Superior temporal gyrus (tissue), 1 donor: ENCODE measurements around the gene CAMK2B.

Source experiments
- DNase-seq: peaks from one replicate; pipeline ENCODE4 v3.0.0-alpha.2; 2016; ENCODE audit errors: extremely low spot score

CAMK2B gene

GRCh38 chr7:44257618-44258422 is 67.6 kb downstream of the CAMK2B start:
- DNase-seq = peak; percentile 70

GRCh38 chr7:44257213-44257612 is 68.2 kb downstream of the CAMK2B start:
- DNase-seq = no peak

- no peak for DNase-seq
Measured at GRCh38 chr7:44256459-44256858, 68.9 kb downstream of the CAMK2B start.

DNA sequence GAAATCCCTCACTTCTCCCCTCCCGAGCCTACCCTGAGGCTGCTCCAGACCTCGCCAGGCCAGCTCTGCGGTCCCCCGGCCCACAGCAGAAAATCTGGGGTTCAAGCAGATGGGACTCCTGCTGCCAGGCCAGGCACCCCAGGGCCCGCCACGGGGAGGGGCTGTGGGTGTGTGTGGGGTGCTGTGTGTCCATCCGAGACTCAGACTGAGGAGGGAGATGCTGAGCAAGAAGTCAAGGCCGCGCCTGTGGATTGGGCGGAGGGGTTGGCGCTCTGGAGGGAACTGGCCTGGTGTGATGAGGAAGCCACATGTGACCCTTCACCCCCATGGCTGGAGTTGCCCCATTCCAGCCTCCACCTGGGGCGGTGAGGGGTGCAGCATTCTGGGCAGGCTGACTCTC is 73.5 kb downstream of the CAMK2B start:
- DNase-seq = no peak

DNA sequence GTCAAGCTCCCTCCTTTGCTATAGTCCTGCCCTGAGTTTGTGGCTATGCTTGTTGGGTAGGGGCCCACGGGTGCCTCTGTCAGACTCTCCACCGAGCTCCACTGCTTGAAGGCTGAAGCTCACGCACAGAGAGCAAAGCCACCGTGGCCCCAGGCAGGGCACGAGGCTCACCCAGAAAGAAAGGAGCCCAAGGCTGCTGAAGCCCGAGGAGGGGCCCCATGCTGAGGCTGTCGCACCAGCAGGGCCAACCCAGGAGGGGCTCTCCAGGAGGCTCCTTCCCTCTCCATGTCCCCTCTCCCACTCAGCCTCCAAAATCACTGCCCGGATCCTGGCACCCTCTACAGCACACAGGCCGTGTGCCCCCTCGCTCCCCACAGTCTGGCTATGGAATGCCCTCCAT is 74.1 kb downstream of the CAMK2B start:
- no peak for DNase-seq

DNA sequence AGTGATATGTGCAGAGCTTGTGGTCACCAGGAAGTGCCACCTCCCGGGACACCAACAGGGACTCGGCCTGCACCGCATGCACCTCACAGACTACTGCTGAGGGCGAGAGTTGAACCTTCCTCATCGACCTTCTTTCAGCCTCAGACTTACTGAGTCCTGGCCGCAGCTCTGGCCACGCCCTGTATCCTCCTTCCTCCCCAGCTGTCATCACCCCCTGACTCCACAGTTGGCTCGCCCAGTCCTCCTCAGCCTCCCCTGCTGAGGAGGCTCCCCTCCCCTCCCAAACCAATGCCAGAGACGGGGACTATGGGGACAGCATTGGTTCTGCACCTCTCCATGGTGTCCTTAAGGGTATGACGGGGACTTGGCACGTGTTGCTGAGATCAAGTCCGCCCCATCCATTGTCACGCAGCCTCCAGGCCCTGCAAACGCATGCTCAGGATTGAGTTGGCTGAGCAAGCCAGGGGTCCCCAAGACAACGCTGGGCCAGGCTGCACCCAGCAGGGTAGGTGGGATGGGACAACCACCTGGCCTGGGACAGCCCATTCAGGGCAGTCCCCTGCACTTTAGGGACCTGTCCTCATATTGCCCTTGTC is 75.7 kb downstream of the CAMK2B start:
- no peak for DNase-seq

- DNase-seq = no peak
Measured at GRCh38 chr7:44247868-44248651, 77.3 kb downstream of the CAMK2B start.

DNA sequence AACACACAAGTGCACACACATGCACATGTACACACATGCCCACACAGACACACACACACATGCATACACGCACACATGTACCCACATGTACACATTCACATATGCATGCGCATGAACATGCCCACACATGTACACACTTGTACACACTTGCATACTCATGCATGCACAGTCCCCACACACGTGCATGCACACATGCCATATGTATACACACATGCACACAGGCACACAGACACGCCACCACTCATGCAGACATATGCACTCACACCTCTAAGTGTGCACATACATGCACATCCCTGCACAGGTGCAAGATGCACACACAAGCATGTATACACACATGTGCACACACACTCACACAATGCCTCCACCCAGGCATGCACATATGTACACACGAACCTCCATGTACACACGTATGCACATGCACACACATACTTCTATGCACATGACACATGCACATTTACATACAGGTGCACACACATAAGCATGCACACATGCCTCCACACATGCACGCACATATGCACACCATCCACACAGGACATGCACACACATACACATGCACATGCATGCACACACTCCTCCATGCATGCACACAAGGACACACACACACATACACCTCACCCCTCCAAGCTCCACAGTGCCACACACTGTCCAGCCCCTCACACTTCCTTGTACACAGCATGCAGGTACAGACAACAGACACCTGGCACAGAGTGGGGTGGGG is 78.8 kb downstream of the CAMK2B start:
- DNase-seq = no peak

DNA sequence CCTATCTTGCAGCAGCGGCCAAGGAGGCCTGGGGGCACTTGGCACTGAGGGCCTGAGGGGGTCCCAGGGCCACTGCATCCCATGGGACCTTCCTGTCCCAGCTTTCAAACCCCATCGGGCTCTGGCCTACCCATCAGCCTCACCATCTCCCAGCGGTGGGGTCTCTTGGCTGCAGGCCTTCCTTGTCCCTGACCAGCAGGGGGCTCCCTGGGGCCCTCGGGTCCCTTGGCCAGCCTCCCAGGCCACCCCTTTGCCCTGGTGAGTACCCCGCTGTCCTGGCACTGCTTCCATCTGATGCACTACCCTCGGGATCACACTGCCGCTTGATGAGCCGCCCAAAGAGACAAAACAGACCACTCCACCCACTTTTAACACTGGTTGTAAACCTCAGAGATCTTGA is 81.1 kb downstream of the CAMK2B start:
- no peak for DNase-seq

GRCh38 chr7:44242091-44242490 is 83.3 kb downstream of the CAMK2B start:
- DNase-seq = no peak

DNA sequence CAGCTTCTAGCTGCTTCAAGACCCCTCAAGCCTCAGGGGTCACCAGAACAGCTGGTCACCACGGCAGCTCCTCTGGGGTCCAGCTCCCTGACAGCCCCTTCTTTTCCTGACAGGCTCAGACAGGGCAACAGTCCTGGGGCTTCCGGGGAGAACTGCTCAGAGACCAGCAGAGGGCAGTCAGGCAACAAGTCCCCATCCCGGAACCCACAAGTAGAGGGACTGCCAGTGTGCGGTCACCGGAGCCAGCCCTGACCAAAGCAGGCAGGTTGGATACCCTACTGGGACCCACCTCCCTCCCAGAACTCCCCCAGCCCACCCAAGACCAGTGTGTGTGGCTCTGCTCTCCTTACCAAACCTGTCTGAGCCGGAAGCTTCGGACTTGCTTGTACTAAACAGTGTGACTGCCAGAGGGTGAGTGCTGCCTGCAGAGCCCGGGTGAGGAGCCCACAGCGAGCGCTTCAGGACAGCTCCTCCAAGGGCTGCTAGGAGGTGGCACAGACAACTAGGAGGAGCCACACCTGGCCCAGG is 84.3 kb downstream of the CAMK2B start:
- DNase-seq = peak; percentile 78

- DNase-seq = no peak
Measured at GRCh38 chr7:44240376-44240775, 85.0 kb downstream of the CAMK2B start.

DNA sequence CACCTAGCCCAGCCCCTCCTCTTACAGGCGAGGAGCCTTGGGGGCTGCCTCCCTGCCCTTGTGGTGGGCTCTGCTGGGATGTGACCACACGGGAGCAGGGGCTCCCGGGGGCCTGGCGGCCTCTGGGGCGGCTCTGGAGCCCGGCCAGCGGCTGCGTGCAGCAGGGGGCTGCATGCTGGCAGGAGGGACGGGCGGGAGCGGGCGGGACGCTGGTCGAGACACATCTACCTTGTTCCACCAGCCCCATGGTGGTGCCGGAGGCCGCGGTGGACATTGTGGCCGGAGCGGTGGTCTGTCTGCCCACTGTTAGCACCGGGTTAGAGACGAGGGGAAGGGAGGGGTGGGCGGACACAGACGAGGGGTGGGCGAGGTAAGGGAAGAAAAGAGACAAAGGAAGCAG is 86.0 kb downstream of the CAMK2B start:
- DNase-seq = no peak

- DNase-seq = no peak
Measured at GRCh38 chr7:44238116-44238695, 87.2 kb downstream of the CAMK2B start.

DNA sequence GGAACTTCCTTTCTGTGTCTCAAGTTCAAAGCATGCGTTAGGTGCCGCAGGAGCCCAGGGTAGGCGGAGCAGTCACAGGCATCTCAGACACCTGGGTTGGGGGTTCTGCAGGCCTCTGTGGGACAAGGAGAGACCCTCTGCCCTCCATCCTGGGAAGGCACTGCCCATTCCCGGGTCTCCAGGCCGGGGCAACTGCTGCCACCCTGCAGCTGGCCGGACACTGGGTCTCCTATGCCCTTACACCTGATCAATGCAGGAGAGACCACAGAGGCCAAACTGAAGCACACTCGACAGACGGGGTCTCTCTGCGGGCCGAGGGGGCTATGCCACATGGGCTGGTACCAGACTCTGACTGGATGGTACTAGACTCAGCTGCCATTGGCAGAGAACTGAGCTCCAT is 87.7 kb downstream of the CAMK2B start:
- DNase-seq = no peak

DNA sequence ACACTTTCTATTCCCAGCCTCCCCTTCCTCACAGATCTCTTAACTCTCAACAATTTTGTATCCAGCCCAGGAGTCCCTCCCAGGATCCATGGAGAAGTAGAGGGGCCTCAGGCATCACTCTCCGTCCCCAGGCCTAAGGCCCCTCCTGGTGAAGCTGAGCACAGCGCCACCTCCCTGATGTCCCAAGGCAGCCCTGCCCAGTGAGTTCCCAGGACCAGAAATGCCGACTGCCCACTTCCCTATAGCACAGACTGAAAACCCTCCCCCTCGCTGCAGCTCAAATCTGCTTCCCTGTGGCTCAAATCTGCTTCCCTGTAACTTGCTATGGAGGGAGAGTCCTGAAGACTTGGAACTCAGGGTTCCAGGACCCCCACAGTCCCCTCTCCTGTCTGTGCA is 89.1 kb downstream of the CAMK2B start:
- DNase-seq = no peak

GRCh38 chr7:44235582-44236332 is 89.6 kb downstream of the CAMK2B start:
- DNase-seq = no peak

GRCh38 chr7:44235066-44235465 is 90.3 kb downstream of the CAMK2B start:
- no peak for DNase-seq

DNA sequence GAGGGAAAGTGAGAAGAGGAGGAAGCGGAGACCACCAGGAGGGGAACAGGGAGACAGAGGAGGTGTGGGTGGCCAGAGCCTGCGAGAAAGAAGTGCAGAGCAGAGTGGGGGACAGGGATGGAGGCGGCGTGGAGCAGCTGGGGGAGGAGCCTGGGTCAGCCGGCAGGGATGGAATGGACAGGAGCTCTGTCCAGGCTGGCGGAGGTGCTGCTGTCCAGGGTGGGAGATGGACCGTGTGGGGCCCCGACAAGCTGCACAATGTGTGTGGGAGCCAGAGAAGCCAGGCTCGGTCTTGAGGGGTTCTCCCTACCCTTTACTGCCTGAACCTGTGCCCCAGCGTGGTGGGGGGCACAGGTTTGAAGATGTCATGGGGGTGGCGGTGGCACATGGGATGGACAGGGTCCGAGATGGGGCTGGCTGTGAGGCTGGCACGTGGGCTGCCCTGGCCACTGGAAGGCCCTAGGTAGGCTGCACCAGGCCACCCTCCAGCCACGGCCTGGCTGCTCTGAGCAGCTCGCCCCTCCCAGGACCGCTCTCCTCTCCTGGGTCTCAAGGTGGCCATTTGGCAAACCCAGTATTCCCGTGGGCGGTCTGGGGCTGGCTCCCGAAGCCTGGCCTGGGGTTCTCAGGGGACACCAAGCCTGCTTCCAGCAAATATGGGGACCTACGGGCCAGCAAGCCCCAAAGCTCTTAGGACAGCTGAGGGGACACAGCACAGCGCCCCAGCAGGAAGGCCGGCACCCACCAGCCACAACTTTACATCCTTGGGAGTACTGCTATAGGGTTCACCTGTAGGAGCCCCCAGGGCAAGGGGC is 92.3 kb downstream of the CAMK2B start:
- no peak for DNase-seq

DNA sequence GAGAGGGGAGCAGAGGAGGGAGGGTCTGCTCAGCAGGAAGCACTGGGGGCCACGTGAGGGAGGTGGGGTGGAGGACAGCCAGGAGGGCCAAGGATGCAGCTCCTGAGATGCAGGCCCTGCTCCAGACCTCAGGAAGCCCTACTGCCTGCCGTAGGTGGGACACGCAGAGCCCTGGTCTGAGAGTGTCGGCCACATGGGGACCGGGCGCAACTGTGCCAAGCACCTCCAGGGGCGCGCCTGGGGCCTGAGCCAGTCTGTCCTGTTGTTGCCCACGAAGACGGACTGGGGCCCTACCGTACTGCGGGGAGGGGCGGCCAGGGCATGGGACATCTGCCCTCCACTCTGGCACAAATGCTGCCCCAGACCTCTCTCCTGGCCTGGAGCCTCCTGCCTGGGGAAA is 93.0 kb downstream of the CAMK2B start:
- no peak for DNase-seq
